H1 (cell line): Measurements from ENCODE around the gene FGF18. TPM values are rescaled to one million over a fixed set of nuclear protein-coding genes. Genes with fewer than 3 reads are reported as not detected.

Source experiments
- CTCF ChIA-PET: fragments of 300-600 bp; sonication (Branson Sonifier 250); formaldehyde crosslinking; loops from one replicate; lab custom pipeline; 2021; ENCODE audit not compliant: partially characterized antibody; lab: Charles Lee
- POLR2A ChIA-PET: fragments of 300-600 bp; sonication (Branson Sonifier 250); formaldehyde crosslinking; loops from one replicate; lab custom pipeline; 2021; ENCODE audit warnings: inconsistent platforms; ENCODE audit not compliant: partially characterized antibody; lab: Charles Lee
- DNase-seq, 2 experiments: peaks; one replicate each; pipeline versions ENCODE4 v3.0.0 to v3.0.0-alpha.2; 2010 to 2022; ENCODE audit warnings: low spot score in 2 of 2, low read depth in 1 of 2, mixed read lengths in 1 of 2
- FAIRE-seq: peaks from 2 replicates; lab custom pipeline; 2011; peaks lifted over from hg19 to GRCh38; lab: Jason Lieb, UNC
- H2AFZ ChIP-seq: 2 replicates; pipeline ENCODE4 v1.8.1; 2012; ENCODE audit warnings: low read length, inconsistent platforms
- H2AK5ac ChIP-seq: 2 replicates; pipeline ENCODE4 v1.6.1; 2013; ENCODE audit warnings: low read depth, low read length
- H2BK120ac ChIP-seq: replicated peaks from 2 replicates; pipeline ENCODE3; 2013; ENCODE audit warnings: low read depth, low read length, inconsistent platforms
- H2BK12ac ChIP-seq: 2 replicates; pipeline ENCODE4 v1.6.1; 2013; ENCODE audit warnings: low read depth, low read length
- H2BK15ac ChIP-seq: 2 replicates; pipeline ENCODE4 v1.6.1; 2013; ENCODE audit warnings: low read length
- H2BK20ac ChIP-seq: 2 replicates; pipeline ENCODE4 v1.6.1; 2013; ENCODE audit warnings: low read length
- H2BK5ac ChIP-seq: 2 replicates; pipeline ENCODE4 v1.6.1; 2013; ENCODE audit warnings: low read depth, low read length
- H3K14ac ChIP-seq: 2 replicates; pipeline ENCODE4 v1.6.1; 2013; ENCODE audit warnings: inconsistent platforms; ENCODE audit not compliant: insufficient read length
- H3K18ac ChIP-seq: 2 replicates; pipeline ENCODE4 v1.6.1; 2013; ENCODE audit warnings: low read length; ENCODE audit errors: extremely low read depth
- H3K23ac ChIP-seq: 2 replicates; pipeline ENCODE4 v1.6.1; 2013; ENCODE audit warnings: inconsistent platforms; ENCODE audit not compliant: insufficient read length
- H3K23me2 ChIP-seq: 2 replicates; pipeline ENCODE4 v1.6.1; 2013; ENCODE audit warnings: low read depth, low read length
- H3K27ac ChIP-seq: 2 replicates; pipeline ENCODE4 v1.6.1; 2011; ENCODE audit warnings: low read depth, low read length, inconsistent platforms
- H3K27me3 ChIP-seq, 4 experiments: replicated peaks in 1 of 4; 1 replicate in 1 of 4; 2 replicates in 3 of 4; pipeline versions ENCODE4 v1.6.1 to v1.8.1; 2011 to 2013; ENCODE audit warnings: low read length in 3 of 4, mild to moderate bottlenecking in 3 of 4, inconsistent platforms in 2 of 4, mixed read lengths in 2 of 4, moderate library complexity in 1 of 4; ENCODE audit not compliant: control insufficient read depth in 3 of 4, insufficient read depth in 3 of 4; ENCODE audit errors: extremely low read depth in 1 of 4
- H3K36me3 ChIP-seq, 4 experiments: 2 replicates each; pipeline versions ENCODE4 v1.6.1 to v1.8.1; 2011 to 2013; ENCODE audit warnings: mild to moderate bottlenecking in 4 of 4, low read length in 3 of 4, moderate library complexity in 2 of 4, control low read depth in 1 of 4, inconsistent platforms in 1 of 4; ENCODE audit not compliant: insufficient read depth in 4 of 4, control insufficient read depth in 2 of 4
- H3K4ac ChIP-seq: replicated peaks from 2 replicates; pipeline ENCODE3; 2013; ENCODE audit warnings: low read length, low read depth, mixed read lengths, inconsistent platforms; ENCODE audit not compliant: insufficient read length
- H3K4me1 ChIP-seq, 4 experiments: replicated peaks in 1 of 4; 1 replicate in 1 of 4; 2 replicates in 3 of 4; pipeline versions ENCODE4 v1.6.1 to v1.8.1; 2011 to 2013; ENCODE audit warnings: low read length in 3 of 4, inconsistent platforms in 2 of 4, mixed read lengths in 1 of 4; ENCODE audit not compliant: insufficient read depth in 4 of 4, control insufficient read depth in 3 of 4
- H3K4me2 ChIP-seq, 2 experiments: 2 replicates each; pipeline versions ENCODE4 v1.6.1 to v1.8.1; 2011 to 2013; ENCODE audit warnings: low read depth in 2 of 2, low read length in 2 of 2, control low read depth in 1 of 2, inconsistent platforms in 1 of 2, mild to moderate bottlenecking in 1 of 2; ENCODE audit not compliant: insufficient read depth in 1 of 2
- H3K4me3 ChIP-seq, 4 experiments: fragments of 200-600, 300-600 bp in 1 of 4; sonication (generic), shearing (Covaris generic), sonication (Bioruptor Twin) in 1 of 4; 2 replicates each; pipeline versions ENCODE4 v1.5.1 to v1.8.1; 2011 to 2016; ENCODE audit warnings: low read length in 4 of 4, low read depth in 3 of 4, control low read depth in 2 of 4, inconsistent platforms in 2 of 4, mild to moderate bottlenecking in 2 of 4, mixed read lengths in 1 of 4, moderate library complexity in 1 of 4; ENCODE audit not compliant: insufficient read depth in 2 of 4; ENCODE audit errors: extremely low read depth in 1 of 4
- H3K56ac ChIP-seq: replicated peaks from 2 replicates; pipeline ENCODE3; 2013; ENCODE audit warnings: low read depth, mild to moderate bottlenecking, mixed read lengths, low read length, inconsistent platforms; ENCODE audit not compliant: insufficient read length
- H3K79me1 ChIP-seq: 2 replicates; pipeline ENCODE4 v1.6.1; 2013; ENCODE audit warnings: low read depth, low read length, control low read depth
- H3K79me2 ChIP-seq, 2 experiments: 2 replicates each; pipeline versions ENCODE4 v1.6.1 to v1.8.1; 2012 to 2013; ENCODE audit warnings: low read length in 2 of 2, mild to moderate bottlenecking in 2 of 2, inconsistent platforms in 1 of 2; ENCODE audit not compliant: insufficient read depth in 2 of 2, control insufficient read depth in 1 of 2
- H3K9ac ChIP-seq, 4 experiments: replicated peaks in 1 of 4; 1 replicate in 1 of 4; 2 replicates in 3 of 4; pipeline versions ENCODE4 v1.6.1 to v1.8.1; 2011 to 2013; ENCODE audit warnings: low read depth in 3 of 4, low read length in 3 of 4, control low read depth in 2 of 4, mild to moderate bottlenecking in 2 of 4, moderate library complexity in 2 of 4, inconsistent platforms in 1 of 4; ENCODE audit errors: extremely low read depth in 1 of 4
- H3K9me3 ChIP-seq, 2 experiments: 2 replicates each; pipeline versions ENCODE4 v1.6.1 to v1.8.1; 2012 to 2013; ENCODE audit warnings: mild to moderate bottlenecking in 2 of 2, moderate library complexity in 2 of 2, control low read depth in 1 of 2, inconsistent platforms in 1 of 2, low read depth in 1 of 2, low read length in 1 of 2, mixed read lengths in 1 of 2; ENCODE audit not compliant: insufficient read depth in 2 of 2
- H4K20me1 ChIP-seq, 2 experiments: replicated peaks in 1 of 2; 2 replicates each; pipeline versions ENCODE3 to v1.8.1; 2011 to 2013; ENCODE audit warnings: inconsistent platforms in 2 of 2, low read length in 2 of 2, mild to moderate bottlenecking in 1 of 2; ENCODE audit not compliant: insufficient read depth in 2 of 2, control insufficient read depth in 1 of 2
- H4K5ac ChIP-seq: 2 replicates; pipeline ENCODE4 v1.6.1; 2013; ENCODE audit warnings: low read length, low read depth, mixed read lengths, inconsistent platforms; ENCODE audit not compliant: insufficient read length
- H4K8ac ChIP-seq: 2 replicates; pipeline ENCODE4 v1.8.0; 2013; ENCODE audit warnings: mild to moderate bottlenecking, moderate library complexity, low read length, inconsistent platforms; ENCODE audit not compliant: insufficient read depth; ENCODE audit errors: extremely low read depth
- H4K91ac ChIP-seq: replicated peaks from 2 replicates; pipeline ENCODE3; 2013; ENCODE audit warnings: low read length, mixed read lengths, inconsistent platforms; ENCODE audit not compliant: insufficient read length
- E2F6 ChIP-seq: IDR thresholded peaks from 2 replicates; pipeline ENCODE4 v1.6.1; 2012; ENCODE audit warnings: inconsistent platforms
- POLR2A ChIP-seq, 2 experiments: IDR thresholded peaks; 1 replicate in 1 of 2; 2 replicates in 1 of 2; pipeline ENCODE4 v1.6.1; 2011; ENCODE audit warnings: low read depth in 2 of 2, low read length in 2 of 2, mild to moderate bottlenecking in 2 of 2; ENCODE audit errors: control extremely low read depth in 1 of 2
- WGBS, 2 experiments: shearing (Covaris generic) in 1 of 2; methylation state at CpG; one replicate each; pipeline versions ENCODE4 v1.1.6 to v1.1.7; 2013 to 2015; ENCODE audit warnings: low lambda C conversion rate in 2 of 2, mixed read lengths in 2 of 2, inconsistent platforms in 1 of 2, low coverage in 1 of 2, missing lambda C conversion rate in 1 of 2; ENCODE audit not compliant: insufficient replicate concordance in 2 of 2, insufficient coverage in 1 of 2, insufficient read length in 1 of 2; ENCODE audit errors: extremely low coverage in 1 of 2, missing lambda C conversion rate in 1 of 2; 5-methylcytosine and 5-hydroxymethylcytosine counted together
- polyA plus RNA-seq, 7 experiments: library from polyadenylated mRNA; depleted of rRNA in 3 of 7; stranded (reverse) in 5 of 7; unstranded in 2 of 7; fragments of >200 nt in 5 of 7; fragments of 200-250 nt in 2 of 7; gene quantifications; 1 replicate in 5 of 7; 2 replicates in 1 of 7; 4 replicates in 1 of 7; pipeline versions ENCODE4 v1.2.1 to v1.2.3, GENCODE V29; 2011 to 2013; ENCODE audit warnings: missing spikeins in 2 of 7, mixed read lengths in 2 of 7
- total RNA-seq: library from RNA; stranded (reverse); fragmentation: NEBNext Ultra II Directional; extraction: Animal tissue kit (Norgen Biotek cat#: 25700); gene quantifications from 2 replicates; pipeline ENCODE4 v1.2.1, GENCODE V29; 2021

The FGF18 gene
- total and polyA plus RNA-seq, 2 of the 8 experiments (the other 6 are each of a cell fraction or from before 2014, with no cell fraction given) = 0.54 to 1.3 TPM

DNA sequence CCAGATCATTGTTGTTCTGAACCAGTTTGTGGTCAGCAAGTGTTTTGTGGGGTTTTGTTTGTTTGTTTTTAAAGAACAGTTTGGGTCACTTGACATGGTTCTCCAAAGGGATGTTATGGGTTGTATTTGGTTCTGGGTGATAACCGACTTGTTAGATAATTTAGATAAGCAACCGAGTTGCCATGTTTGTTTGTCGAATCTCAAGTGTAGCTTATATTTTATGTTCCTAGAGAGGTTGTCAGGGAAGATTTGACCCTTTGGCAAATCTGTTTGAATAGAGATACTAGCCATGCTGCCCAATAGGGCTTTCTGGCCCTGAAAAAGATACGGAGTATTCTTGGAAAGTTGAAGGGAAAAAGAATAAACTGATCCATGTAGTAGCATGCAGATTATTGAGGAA is 12.2 kb upstream of the FGF18 start:
- Histone ChIP-seq H4K8ac (no peak overlapping the region), H2BK12ac (no peak overlapping the region), H2BK20ac (no peak overlapping the region), H2AFZ (no peak overlapping the region), H2BK15ac (no peak overlapping the region), H3K27ac (no peak overlapping the region), H3K23ac (no peak overlapping the region), H3K56ac (no peak overlapping the region), H3K14ac (no peak overlapping the region), H3K4me3 (no peak overlapping the region), H3K36me3 (peaks cover 37 to 73% (median 70%) of the 10 kb centered on the region in 4 experiments), H3K4me1 (no peaks in the 10 kb centered on the region), H3K18ac (no peak overlapping the region), H3K9ac (no peak overlapping the region), H3K4me2 (no peak overlapping the region), H4K91ac (no peak overlapping the region), H3K9me3 (no peaks in the 10 kb centered on the region), H3K79me2 (peaks cover 0 to 68% of the 10 kb centered on the region in 2 experiments; a peak in 2 of 4 replicates), H4K5ac (no peak overlapping the region), H2BK120ac (no peak overlapping the region), H3K4ac (no peak overlapping the region), H3K23me2 (no peaks in the 10 kb centered on the region), H4K20me1 (peaks cover 27 to 30% of the 10 kb centered on the region in 2 experiments), H3K79me1 (no peaks in the 10 kb centered on the region; the same call in 1 of the 2 replicates), H3K27me3 (no peaks in the 10 kb centered on the region), H2AK5ac (no peak overlapping the region), H2BK5ac (no peak overlapping the region)
- DNase-seq (no peak), FAIRE-seq (no peak)
- TF ChIP-seq E2F6 = no peak
- TF ChIP-seq POLR2A (IDR thresholded peaks at IDR 0.05; ENCODE audit: control extremely low read depth in 1 of 2, low read depth in 2 of 2, low read length in 2 of 2) = peak in 1 of 2 experiments; percentile 44; a peak in 2 of 3 replicates
- 90% methylated on average over 4 of the region's 4 CpGs; no CpG with 5 or more reads in 1 of the 2 experiments for WGBS, 2 experiments
- ChIA-PET POLR2A (interaction anchor here (0.7 to 12.5 kb wide), 2 partner anchors 16 to 86 kb away, joined by 3 to 626 read pairs; partner anchors contain the start of gene NPM1), CTCF (interaction anchor here (0.7 to 1.6 kb wide), 2 partner anchors 12 to 42 kb away, joined by 3 to 6 read pairs; partner anchors contain the start of gene FGF18)
